ENCODE data around the gene CPNE9. TPM values are rescaled to one million over a fixed set of nuclear protein-coding genes. Genes with fewer than 3 reads are reported as not detected.

CPNE9 gene
- total RNA-seq, 1 donor from 2014 or later, result not detected

- H3K27ac Mint-ChIP-seq, result no peak overlapping the region
- H3K9me3 Mint-ChIP-seq, result no peaks in the 10 kb centered on the region
- H3K4me1 Mint-ChIP-seq, result no peaks in the 10 kb centered on the region
- H3K27me3 Mint-ChIP-seq, result no peaks in the 10 kb centered on the region
- no peak for DNase-seq
- no peak overlapping the region for H3K4me3 Mint-ChIP-seq
- intact Hi-C loops (cut with micrococcal nuclease), result no loop called here
- H3K36me3 Mint-ChIP-seq (ENCODE audit: low read depth), result peaks cover 62% of the 10 kb centered on the region
These were observed 22.5 kb upstream of the CPNE9 start for GRCh38 chr3:9681011-9681722.

- Mint-ChIP-seq H3K4me3 (no peak overlapping the region), H3K9me3 (no peaks in the 10 kb centered on the region), H3K36me3 (ENCODE audit: low read depth) (peaks cover 63% of the 10 kb centered on the region), H3K27me3 (no peaks in the 10 kb centered on the region), H3K27ac (no peak overlapping the region), H3K4me1 (no peaks in the 10 kb centered on the region)
- intact Hi-C loops (cut with micrococcal nuclease), result no loop called here
- no peak for DNase-seq
These were observed 21.9 kb upstream of the CPNE9 start for GRCh38 chr3:9681723-9682081.

- Mint-ChIP-seq H3K27ac (no peak overlapping the region), H3K27me3 (no peaks in the 10 kb centered on the region), H3K4me3 (no peak overlapping the region), H3K4me1 (no peaks in the 10 kb centered on the region), H3K36me3 (ENCODE audit: low read depth) (peaks cover 63% of the 10 kb centered on the region), H3K9me3 (no peaks in the 10 kb centered on the region)
- intact Hi-C loops (cut with micrococcal nuclease), result no loop called here
- DNase-seq, result no peak
These were observed 21.5 kb upstream of the CPNE9 start for GRCh38 chr3:9682096-9682495.

- H3K9me3 Mint-ChIP-seq, result no peaks in the 10 kb centered on the region
- intact Hi-C loops (cut with micrococcal nuclease), result no loop called here
- no peak overlapping the region for H3K27ac Mint-ChIP-seq
- H3K27me3 Mint-ChIP-seq, result no peaks in the 10 kb centered on the region
- DNase-seq, result no peak
- H3K36me3 Mint-ChIP-seq (ENCODE audit: low read depth), result peaks cover 62% of the 10 kb centered on the region
- no peaks in the 10 kb centered on the region for H3K4me1 Mint-ChIP-seq
- H3K4me3 Mint-ChIP-seq, result no peak overlapping the region
These were observed 20.2 kb upstream of the CPNE9 start for GRCh38 chr3:9683426-9683825.

GRCh38 chr3:9685216-9686049 lies 18.2 kb upstream of the CPNE9 start:
- DNase-seq, result no peak
- Mint-ChIP-seq H3K9me3 (no peaks in the 10 kb centered on the region), H3K4me3 (no peak overlapping the region), H3K27ac (no peak overlapping the region), H3K27me3 (no peaks in the 10 kb centered on the region), H3K4me1 (no peaks in the 10 kb centered on the region), H3K36me3 (ENCODE audit: low read depth) (peaks cover 60% of the 10 kb centered on the region)
- intact Hi-C loops (cut with micrococcal nuclease), result no loop called here

GRCh38 chr3:9686050-9686550 lies 17.5 kb upstream of the CPNE9 start:
- Mint-ChIP-seq H3K27ac (no peak overlapping the region), H3K4me3 (no peak overlapping the region), H3K27me3 (no peaks in the 10 kb centered on the region), H3K9me3 (no peaks in the 10 kb centered on the region), H3K4me1 (no peaks in the 10 kb centered on the region), H3K36me3 (ENCODE audit: low read depth) (peaks cover 56% of the 10 kb centered on the region)
- no peak for DNase-seq
- intact Hi-C loops (cut with micrococcal nuclease), result no loop called here

GRCh38 chr3:9686703-9687102 lies 16.9 kb upstream of the CPNE9 start:
- H3K27ac Mint-ChIP-seq, result no peak overlapping the region
- DNase-seq, result no peak
- H3K4me1 Mint-ChIP-seq, result no peaks in the 10 kb centered on the region
- no peaks in the 10 kb centered on the region for H3K27me3 Mint-ChIP-seq
- H3K36me3 Mint-ChIP-seq (ENCODE audit: low read depth), result peaks cover 51% of the 10 kb centered on the region
- intact Hi-C loops (cut with micrococcal nuclease), result no loop called here
- H3K9me3 Mint-ChIP-seq, result no peaks in the 10 kb centered on the region
- H3K4me3 Mint-ChIP-seq, result no peak overlapping the region

- Mint-ChIP-seq H3K27me3 (no peaks in the 10 kb centered on the region), H3K36me3 (ENCODE audit: low read depth) (peaks cover 49% of the 10 kb centered on the region), H3K4me3 (no peak overlapping the region), H3K27ac (no peak overlapping the region), H3K9me3 (no peaks in the 10 kb centered on the region), H3K4me1 (no peaks in the 10 kb centered on the region)
- intact Hi-C loops (cut with micrococcal nuclease), result no loop called here
- DNase-seq, result no peak
These were observed 16.1 kb upstream of the CPNE9 start for GRCh38 chr3:9687514-9687913.

- H3K27ac Mint-ChIP-seq, result no peak overlapping the region
- intact Hi-C loops (cut with micrococcal nuclease), result no loop called here
- H3K27me3 Mint-ChIP-seq, result no peaks in the 10 kb centered on the region
- H3K4me1 Mint-ChIP-seq, result no peaks in the 10 kb centered on the region
- H3K4me3 Mint-ChIP-seq, result no peak overlapping the region
- no peaks in the 10 kb centered on the region for H3K9me3 Mint-ChIP-seq
- no peak for DNase-seq
- peaks cover 47% of the 10 kb centered on the region for H3K36me3 Mint-ChIP-seq (ENCODE audit: low read depth)
These were observed 14.7 kb upstream of the CPNE9 start for GRCh38 chr3:9688961-9689360.

- Mint-ChIP-seq H3K9me3 (no peaks in the 10 kb centered on the region), H3K27ac (no peak overlapping the region), H3K4me1 (no peaks in the 10 kb centered on the region), H3K4me3 (no peak overlapping the region), H3K27me3 (no peaks in the 10 kb centered on the region), H3K36me3 (ENCODE audit: low read depth) (peaks cover 42% of the 10 kb centered on the region)
- DNase-seq, result no peak
- intact Hi-C loops (cut with micrococcal nuclease), result no loop called here
These were observed 13.9 kb upstream of the CPNE9 start for GRCh38 chr3:9689757-9690156.

GRCh38 chr3:9690451-9691450 lies 12.9 kb upstream of the CPNE9 start:
- H3K27me3 Mint-ChIP-seq, result no peaks in the 10 kb centered on the region
- no peak for DNase-seq
- intact Hi-C loops (cut with micrococcal nuclease), result no loop called here
- no peaks in the 10 kb centered on the region for H3K4me1 Mint-ChIP-seq
- H3K4me3 Mint-ChIP-seq, result no peak overlapping the region
- peaks cover 38% of the 10 kb centered on the region for H3K36me3 Mint-ChIP-seq (ENCODE audit: low read depth)
- no peak overlapping the region for H3K27ac Mint-ChIP-seq
- no peaks in the 10 kb centered on the region for H3K9me3 Mint-ChIP-seq

GRCh38 chr3:9691636-9692035 lies 12.0 kb upstream of the CPNE9 start:
- Mint-ChIP-seq H3K36me3 (ENCODE audit: low read depth) (peaks cover 35% of the 10 kb centered on the region), H3K4me3 (no peak overlapping the region), H3K27ac (no peak overlapping the region), H3K9me3 (no peaks in the 10 kb centered on the region), H3K4me1 (no peaks in the 10 kb centered on the region), H3K27me3 (no peaks in the 10 kb centered on the region)
- no peak for DNase-seq
- intact Hi-C loops (cut with micrococcal nuclease), result no loop called here

GRCh38 chr3:9692416-9692815 lies 11.2 kb upstream of the CPNE9 start:
- Mint-ChIP-seq H3K4me1 (no peaks in the 10 kb centered on the region), H3K4me3 (no peak overlapping the region), H3K27me3 (no peaks in the 10 kb centered on the region), H3K9me3 (no peaks in the 10 kb centered on the region), H3K27ac (no peak overlapping the region), H3K36me3 (ENCODE audit: low read depth) (peaks cover 33% of the 10 kb centered on the region)
- intact Hi-C loops (cut with micrococcal nuclease), result no loop called here
- no peak for DNase-seq
